GM12878 (cell line): ENCODE results near the gene DUSP22. TPM values are rescaled to one million over a fixed set of nuclear protein-coding genes. Genes with fewer than 3 reads are reported as not detected.
A peak's percentile ranks its signal among the peaks of the same experiment; 100 is the strongest.

Source experiments
- ATAC-seq: fragments of 200-7000 bp; cut with Tn5 transposase; 3 replicates; pipeline ENCODE4 v1.9.1; 2020; ENCODE audit warnings: mild to moderate bottlenecking, moderate library complexity
- BruUV-seq: library from RNA; stranded (reverse); fragments of 400-500 nt; replicated peaks from 2 replicates; lab custom pipeline; 2021; lab: Mats Ljungman, UMichigan
- CTCF ChIA-PET: fragments of 300-600 bp; sonication (Branson Sonifier 250); formaldehyde crosslinking; extraction: SDS; loops from one replicate; lab custom pipeline; 2021; ENCODE audit warnings: inconsistent platforms; lab: Yijun Ruan, JAX
- POLR2A ChIA-PET: fragments of 350-600 bp; formaldehyde crosslinking; extraction: SDS; loops from one replicate; lab custom pipeline; 2021; ENCODE audit warnings: inconsistent platforms; lab: Charles Lee
- RAD21 ChIA-PET: fragments of 300-600 bp; sonication (Branson Sonifier 250); formaldehyde crosslinking; loops from one replicate; lab custom pipeline; 2023; ENCODE audit warnings: antibody characterized with exemption; ENCODE audit not compliant: unreplicated experiment; lab: Charles Lee
- SMC1A ChIA-PET: fragments of 300-600 bp; sonication (Branson Sonifier 250); formaldehyde crosslinking; loops from one replicate; lab custom pipeline; 2023; ENCODE audit not compliant: unreplicated experiment, uncharacterized antibody; lab: Charles Lee
- DNase-seq: peaks from one replicate; pipeline ENCODE4 v3.0.0-alpha.2; 2011; ENCODE audit warnings: low read depth, low spot score
- FAIRE-seq: peaks from 3 replicates; lab custom pipeline; 2011; peaks lifted over from hg19 to GRCh38; lab: Jason Lieb, UNC
- H2AFZ ChIP-seq: 2 replicates; pipeline ENCODE4 v1.6.0; 2011; ENCODE audit warnings: low read depth, low read length, control low read depth; ENCODE audit not compliant: control insufficient read depth
- H3K27ac ChIP-seq: 2 replicates; pipeline ENCODE4 v1.5.1; 2011; ENCODE audit warnings: control low read depth; ENCODE audit not compliant: control insufficient read depth, insufficient read depth
- H3K27me3 ChIP-seq, 2 experiments: replicated peaks in 1 of 2; 2 replicates each; pipeline versions ENCODE4 v1.6.0 to v1.6.1; 2011; ENCODE audit warnings: low read length in 1 of 2; ENCODE audit not compliant: control insufficient read depth in 2 of 2, insufficient read depth in 2 of 2
- H3K36me3 ChIP-seq, 2 experiments: 2 replicates each; pipeline ENCODE4 v1.5.1; 2011; ENCODE audit warnings: low read length in 1 of 2; ENCODE audit not compliant: control insufficient read depth in 2 of 2, insufficient read depth in 2 of 2
- H3K4me1 ChIP-seq: 2 replicates; pipeline ENCODE4 v1.6.1; 2011; ENCODE audit warnings: mild to moderate bottlenecking, low read length, moderate library complexity, mixed read lengths; ENCODE audit not compliant: control insufficient read depth, insufficient read depth
- H3K4me2 ChIP-seq: 2 replicates; pipeline ENCODE4 v1.6.0; 2011; ENCODE audit warnings: control low read depth; ENCODE audit not compliant: control insufficient read depth, insufficient read depth
- H3K4me3 ChIP-seq: fragments of 200-600 bp; sonication (generic); 2 replicates; pipeline ENCODE4 v1.5.1; 2016
- H3K79me2 ChIP-seq: 2 replicates; pipeline ENCODE4 v1.6.0; 2011; ENCODE audit warnings: low read length; ENCODE audit not compliant: control insufficient read depth, insufficient read depth
- H3K9ac ChIP-seq: 2 replicates; pipeline ENCODE4 v1.8.0; 2011; ENCODE audit warnings: low read length, control low read depth, mixed read lengths; ENCODE audit not compliant: control insufficient read depth, insufficient read depth
- H3K9me3 ChIP-seq: replicated peaks from 3 replicates; pipeline ENCODE4 v1.5.1; 2011; ENCODE audit warnings: mild to moderate bottlenecking, low read length; ENCODE audit not compliant: control insufficient read depth, insufficient read depth
- H4K20me1 ChIP-seq: 2 replicates; pipeline ENCODE4 v1.6.0; 2011; ENCODE audit not compliant: control insufficient read depth, insufficient read depth
- CREB1 ChIP-seq: IDR thresholded peaks from 2 replicates; pipeline ENCODE4 v1.6.1; 2012; ENCODE audit warnings: low read depth, mild to moderate bottlenecking, inconsistent platforms
- CUX1 ChIP-seq: IDR thresholded peaks from 2 replicates; pipeline ENCODE4 v1.6.1; 2012; ENCODE audit warnings: improper control_type of control experiment, low read depth, low read length; ENCODE audit not compliant: insufficient replicate concordance
- IRF3 ChIP-seq: fragments of 450-650 bp; IDR thresholded peaks from 2 replicates; pipeline ENCODE4 v1.6.1; 2014; ENCODE audit warnings: mild to moderate bottlenecking
- IRF4 ChIP-seq: IDR thresholded peaks from 2 replicates; pipeline ENCODE4 v1.6.1; 2011; ENCODE audit warnings: low read depth, low read length
- MYC ChIP-seq: IDR thresholded peaks from 2 replicates; pipeline ENCODE4 v1.6.1; 2011; ENCODE audit warnings: mild to moderate bottlenecking, low read length, moderate library complexity, inconsistent platforms; ENCODE audit not compliant: insufficient read depth, insufficient replicate concordance, insufficient read length, severe bottlenecking
- PBX3 ChIP-seq: IDR thresholded peaks from 2 replicates; pipeline ENCODE4 v1.6.1; 2011; ENCODE audit warnings: mild to moderate bottlenecking, low read depth, low read length, moderate library complexity; ENCODE audit not compliant: insufficient replicate concordance
- POLR2AphosphoS2 ChIP-seq: IDR thresholded peaks from 2 replicates; pipeline ENCODE4 v1.6.1; 2011; ENCODE audit warnings: low read depth, mild to moderate bottlenecking, low read length, improper control_type of control experiment, moderate library complexity
- RELA ChIP-seq: fragments of 450-650 bp; IDR thresholded peaks from 2 replicates; pipeline ENCODE4 v1.8.0; 2014; ENCODE audit warnings: borderline replicate concordance; ENCODE audit not compliant: partially characterized antibody
- RELB ChIP-seq: fragments of 450-650 bp; IDR thresholded peaks from 2 replicates; pipeline ENCODE4 v1.6.1; 2017; ENCODE audit warnings: low read depth, mild to moderate bottlenecking, moderate library complexity
- SMARCA5 ChIP-seq: fragments of 450-650 bp; IDR thresholded peaks from 2 replicates; pipeline ENCODE4 v1.6.1; 2017; ENCODE audit warnings: mild to moderate bottlenecking
- TARDBP ChIP-seq: IDR thresholded peaks from 2 replicates; pipeline ENCODE4 v1.6.1; 2016; ENCODE audit warnings: borderline replicate concordance
- TCF7 ChIP-seq: IDR thresholded peaks from 2 replicates; pipeline ENCODE4 v1.6.1; 2014; ENCODE audit warnings: antibody characterized with exemption, borderline replicate concordance
- USF2 ChIP-seq: IDR thresholded peaks from 2 replicates; pipeline ENCODE4 v1.6.1; 2011; ENCODE audit warnings: low read depth, low read length, improper control_type of control experiment, borderline replicate concordance
- WGBS: methylation state at CpG from one replicate; pipeline ENCODE4 v1.1.6; 2016; ENCODE audit warnings: low lambda C conversion rate; ENCODE audit not compliant: insufficient replicate concordance, insufficient coverage; ENCODE audit errors: missing lambda C conversion rate; 5-methylcytosine and 5-hydroxymethylcytosine counted together
- in situ Hi-C: fragments of 300-500 bp; cut with MboI; formaldehyde crosslinking; loops from 9 replicates; pipeline ENCODE4 v1.14.3; 2018; ENCODE audit warnings: mixed read lengths
- intact Hi-C: fragments of 100-400 bp; cut with micrococcal nuclease; formaldehyde crosslinking; loops from one replicate; pipeline ENCODE4 v1.14.2; 2022; ENCODE audit not compliant: unreplicated experiment
- polyA plus RNA-seq, 11 experiments: library from polyadenylated mRNA; depleted of rRNA in 4 of 11; unstranded in 6 of 11; stranded (reverse) in 5 of 11; fragments of >200 nt; fragmentation: Nextera tagmentation in 4 of 11; fragmentation: Illumina TruSeq in 1 of 11; extraction: Ambion mirVana in 4 of 11; extraction: Trizol in 1 of 11; gene quantifications; 1 replicate in 1 of 11; 2 replicates in 10 of 11; pipeline versions ENCODE4 v1.2.1 to v1.2.3, GENCODE V29; 2011 to 2016; ENCODE audit warnings: inconsistent platforms in 2 of 11, missing spikeins in 2 of 11, low read depth in 1 of 11
- total RNA-seq, 4 experiments: library from RNA; depleted of rRNA in 3 of 4; stranded (reverse); fragments of >200 nt in 3 of 4; fragmentation: Illumina TruSeq in 1 of 4; extraction: Trizol in 1 of 4; gene quantifications; 2 replicates each; pipeline versions ENCODE4 v1.2.1 to v1.2.3, GENCODE V29; 2013 to 2021

DUSP22 gene
- total and polyA plus RNA-seq, 10 of the 15 experiments (the other 5 are each of a cell fraction or from before 2014, with no cell fraction given), result 78.9 to 156 (median 107) TPM

GRCh38 chr6:397056-397455 lies 104.8 kb downstream of the DUSP22 start:
- BruUV-seq, result no TSS peak
- peaks cover 35% of the 10 kb centered on the region for H3K4me1 ChIP-seq
- H3K4me3 ChIP-seq, result peak overlapping the region; percentile 62
- ChIA-PET CTCF (interaction anchor here (0.8 to 5.1 kb wide), 15 partner anchors 9 to 208 kb away, joined by 3 to 33 read pairs (median 5); no protein-coding TSS in a partner anchor), SMC1A (interaction anchor here (1.1 to 13.5 kb wide), 28 partner anchors 7 to 207 kb away, joined by 3 to 185 read pairs (median 6); no protein-coding TSS in a partner anchor), RAD21 (interaction anchor here (0.9 to 5.1 kb wide), 23 partner anchors 11 to 208 kb away, joined by 3 to 43 read pairs (median 7); partner anchors contain the start of gene DUSP22), POLR2A (interaction anchor here (0.9 to 1.8 kb wide), 16 partner anchors 9 to 170 kb away, joined by 3 to 8 read pairs (median 3); no protein-coding TSS in a partner anchor)
- ATAC-seq (no peak), FAIRE-seq (no peak), DNase-seq (no peak)
- no peaks in the 10 kb centered on the region for H3K27me3 ChIP-seq
- H3K27ac ChIP-seq, result 0 out of 2 replicates have a peak overlapping the region, but pooled peaks have one; percentile 2
- H4K20me1 ChIP-seq, result peaks cover 32% of the 10 kb centered on the region
- peak overlapping the region; percentile 53 for H3K9ac ChIP-seq
- H3K4me2 ChIP-seq, result peak overlapping the region; percentile 76
- H3K36me3 ChIP-seq, result peaks cover 49 to 63% of the 10 kb centered on the region in 2 experiments
- no peak overlapping the region for H2AFZ ChIP-seq
- intact Hi-C loops, result no loop called here
- peaks cover 96% of the 10 kb centered on the region for H3K79me2 ChIP-seq
- in situ Hi-C loops, result loop anchor here (5.0 to 10.0 kb wide), 2 partner anchors 182 to 210 kb away; no protein-coding TSS in a partner anchor
- WGBS, result 96% methylated on average over 11 of the region's 13 CpGs
- H3K9me3 ChIP-seq, result no peaks in the 10 kb centered on the region
- TF ChIP-seq RELA, result no peak
- TF ChIP-seq CREB1, result no peak
- 0 out of 2 replicates have a peak, but pooled peaks have one; percentile 45 for TF ChIP-seq POLR2AphosphoS2
- TF ChIP-seq TCF7, result no peak
- no peak for TF ChIP-seq CUX1
- TF ChIP-seq MYC, result no peak
- TF ChIP-seq PBX3, result no peak
- no peak for TF ChIP-seq TARDBP
- no peak for TF ChIP-seq IRF4
- TF ChIP-seq IRF3, result no peak
- no peak for TF ChIP-seq USF2
- no peak for TF ChIP-seq SMARCA5
- TF ChIP-seq RELB, result no peak
